NCI-H774 (cell line): ENCODE data around the gene NR4A1.

ENCODE experiments used
- DNase-seq: peaks from one replicate; lab custom pipeline; 2025; lab: John Stamatoyannopoulos, UW

Gene NR4A1

DNA sequence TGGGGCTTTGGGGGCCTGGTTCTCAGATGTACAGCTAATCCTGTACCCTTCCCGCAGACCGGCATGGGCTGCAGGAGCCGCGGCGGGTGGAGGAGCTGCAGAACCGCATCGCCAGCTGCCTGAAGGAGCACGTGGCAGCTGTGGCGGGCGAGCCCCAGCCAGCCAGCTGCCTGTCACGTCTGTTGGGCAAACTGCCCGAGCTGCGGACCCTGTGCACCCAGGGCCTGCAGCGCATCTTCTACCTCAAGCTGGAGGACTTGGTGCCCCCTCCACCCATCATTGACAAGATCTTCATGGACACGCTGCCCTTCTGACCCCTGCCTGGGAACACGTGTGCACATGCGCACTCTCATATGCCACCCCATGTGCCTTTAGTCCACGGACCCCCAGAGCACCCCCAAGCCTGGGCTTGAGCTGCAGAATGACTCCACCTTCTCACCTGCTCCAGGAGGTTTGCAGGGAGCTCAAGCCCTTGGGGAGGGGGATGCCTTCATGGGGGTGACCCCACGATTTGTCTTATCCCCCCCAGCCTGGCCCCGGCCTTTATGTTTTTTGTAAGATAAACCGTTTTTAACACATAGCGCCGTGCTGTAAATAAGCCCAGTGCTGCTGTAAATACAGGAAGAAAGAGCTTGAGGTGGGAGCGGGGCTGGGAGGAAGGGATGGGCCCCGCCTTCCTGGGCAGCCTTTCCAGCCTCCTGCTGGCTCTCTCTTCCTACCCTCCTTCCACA lies 7.6 kb downstream of the NR4A1 start:
- no peak for DNase-seq

DNA sequence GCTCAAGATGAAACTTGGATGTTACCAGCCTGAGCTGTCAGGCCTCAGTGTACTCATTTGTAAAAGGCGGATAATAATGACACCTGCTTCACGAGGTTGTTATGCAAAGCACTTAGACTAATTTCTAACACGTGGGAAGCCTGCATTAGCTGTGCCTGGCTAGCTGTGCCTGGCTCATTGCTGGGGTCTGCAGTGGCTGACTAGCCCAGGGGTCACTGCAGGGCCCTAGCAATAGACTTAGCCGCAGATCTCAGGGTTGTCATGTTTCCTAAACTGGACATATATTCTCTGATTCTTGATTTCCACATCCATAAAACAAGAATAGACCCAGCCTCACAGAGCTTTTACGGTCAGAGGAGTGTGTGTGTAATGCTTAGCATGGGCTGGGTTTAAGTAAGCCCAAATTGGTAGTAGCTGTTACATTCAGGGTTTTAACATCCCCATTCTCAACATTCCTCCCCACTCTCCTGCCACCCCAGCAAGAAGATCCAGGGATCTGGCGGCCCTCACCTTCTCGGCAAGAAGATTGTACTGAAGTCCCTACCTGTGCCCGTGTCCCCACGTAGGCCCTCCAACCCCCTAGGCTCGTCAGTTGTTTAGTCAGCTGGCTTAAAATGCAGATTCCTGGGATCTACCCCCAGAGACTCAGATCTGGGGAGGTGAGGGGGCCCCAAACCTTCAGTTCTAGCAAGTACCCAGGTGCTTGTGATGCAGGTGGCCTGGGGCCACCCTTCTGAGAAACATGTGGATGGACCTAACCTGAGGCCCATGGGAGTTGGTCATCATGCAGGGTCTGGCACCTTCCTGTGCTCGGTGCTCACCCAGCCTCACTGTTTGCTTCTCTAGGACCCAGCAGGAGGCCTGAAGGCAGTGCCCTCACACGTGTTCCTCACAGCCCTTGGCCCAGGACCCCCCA lies 8.6 kb downstream of the NR4A1 start:
- DNase-seq: no peak

DNA sequence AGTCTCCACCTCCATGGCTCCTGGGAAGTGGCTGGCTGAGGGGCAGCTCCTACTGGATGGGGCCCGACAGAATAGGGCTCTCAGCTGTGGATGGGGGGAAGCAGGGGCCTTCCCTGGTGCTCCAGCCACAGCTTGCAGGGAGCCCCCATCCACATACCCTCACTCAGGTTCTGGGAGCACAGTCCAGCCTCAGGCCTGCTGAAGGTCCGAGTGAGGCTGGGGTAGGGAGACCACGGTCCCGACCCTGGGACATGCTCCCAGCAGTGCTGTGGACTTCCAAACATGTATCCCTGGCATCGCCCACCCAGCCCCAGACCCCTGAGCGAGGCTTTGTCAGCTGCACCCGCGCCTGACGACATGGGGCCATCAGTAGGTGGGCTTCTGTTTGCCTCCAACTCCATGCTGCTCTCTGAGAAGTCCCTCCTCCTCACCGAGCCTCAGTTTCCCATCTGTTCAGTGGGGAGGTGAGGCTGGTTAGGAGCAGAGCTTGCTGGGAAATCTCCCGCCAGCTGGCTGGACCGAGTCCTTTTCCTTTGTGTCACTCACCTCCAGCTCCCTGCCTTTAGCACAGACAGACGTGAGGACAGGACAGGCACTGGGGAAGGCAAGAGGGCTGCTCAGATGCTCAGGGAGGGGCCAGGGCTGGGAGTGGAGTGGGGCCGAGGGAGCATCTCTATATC lies 9.4 kb downstream of the NR4A1 start:
- DNase-seq: no peak

DNA sequence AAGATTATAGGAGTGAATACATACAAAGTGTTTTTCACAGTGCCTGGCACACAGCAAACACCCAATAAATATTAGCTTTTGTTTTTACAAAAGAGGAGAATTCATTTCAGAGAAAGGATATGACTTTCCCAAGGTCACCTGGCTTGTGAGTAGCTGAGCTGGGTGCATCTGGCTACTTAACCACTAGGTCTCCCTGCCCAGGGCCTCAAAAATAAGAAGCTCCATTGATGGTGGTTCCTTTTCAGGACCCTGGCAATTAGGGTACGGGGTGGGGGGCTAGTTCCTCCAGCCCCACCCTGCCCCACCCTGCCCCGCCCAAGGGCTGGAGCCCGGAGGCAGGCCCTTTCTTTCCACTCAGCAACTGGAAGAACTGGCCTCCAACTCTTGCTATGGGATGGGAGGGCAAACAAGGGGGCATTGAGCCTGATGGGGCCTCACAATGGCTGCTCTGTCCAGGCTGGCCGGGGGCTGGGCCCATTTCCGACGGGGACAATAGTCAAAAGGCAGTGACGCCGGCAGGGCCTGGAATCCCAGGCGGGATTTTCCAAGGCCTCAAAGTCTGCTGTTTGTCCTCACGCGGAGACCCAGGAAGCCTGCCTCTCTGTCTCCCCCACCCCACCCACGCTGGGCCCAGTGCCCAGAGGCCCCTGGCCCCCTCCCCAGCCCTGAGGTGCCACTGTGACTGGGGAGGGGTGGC lies 10.4 kb downstream of the NR4A1 start:
- no peak for DNase-seq

DNA sequence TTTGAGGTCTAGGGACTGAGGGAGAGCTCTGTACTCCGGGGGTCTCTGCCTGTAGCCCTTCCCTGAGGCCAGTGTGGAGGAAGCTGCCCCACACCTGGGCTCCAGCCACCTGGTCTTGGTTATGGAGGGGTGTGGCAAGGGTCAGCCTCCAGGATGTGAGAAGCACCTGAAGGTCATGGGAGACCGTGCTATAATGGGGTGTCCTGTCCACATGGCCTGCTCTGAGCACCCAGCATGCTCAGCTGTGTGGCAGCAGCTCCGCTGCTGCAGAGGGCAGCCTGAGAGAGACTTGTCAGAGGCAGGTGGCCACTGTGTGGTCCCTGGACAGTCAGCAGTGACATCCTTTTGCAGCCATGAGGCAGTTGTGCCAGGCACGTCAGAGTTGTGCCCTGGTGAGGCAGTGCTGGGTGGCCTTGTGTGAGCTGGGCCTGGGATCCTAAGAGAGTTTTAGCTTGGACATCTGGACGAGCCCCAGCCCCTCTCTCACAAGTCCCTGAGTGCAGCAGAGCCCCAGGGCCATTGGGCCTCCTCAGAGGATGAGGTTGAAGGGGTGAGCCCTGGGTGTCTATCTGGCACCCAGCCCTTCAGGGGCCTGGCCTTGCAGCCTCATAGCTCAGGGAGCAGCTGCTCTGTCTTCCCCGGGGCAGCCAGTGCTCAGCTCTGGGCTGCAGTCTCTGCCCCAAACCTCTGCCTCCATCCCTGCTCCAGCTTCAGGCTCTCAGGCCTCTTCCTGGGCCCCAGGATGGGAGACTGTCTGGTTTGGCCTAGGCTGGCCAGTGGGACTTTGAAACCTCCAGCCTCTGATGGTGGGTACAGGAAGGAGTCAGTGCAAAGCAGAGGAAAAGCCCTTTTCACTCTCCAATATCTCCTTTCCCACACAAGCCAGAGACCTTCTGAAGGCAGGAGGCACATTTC lies 11.2 kb downstream of the NR4A1 start:
- no peak for DNase-seq

DNA sequence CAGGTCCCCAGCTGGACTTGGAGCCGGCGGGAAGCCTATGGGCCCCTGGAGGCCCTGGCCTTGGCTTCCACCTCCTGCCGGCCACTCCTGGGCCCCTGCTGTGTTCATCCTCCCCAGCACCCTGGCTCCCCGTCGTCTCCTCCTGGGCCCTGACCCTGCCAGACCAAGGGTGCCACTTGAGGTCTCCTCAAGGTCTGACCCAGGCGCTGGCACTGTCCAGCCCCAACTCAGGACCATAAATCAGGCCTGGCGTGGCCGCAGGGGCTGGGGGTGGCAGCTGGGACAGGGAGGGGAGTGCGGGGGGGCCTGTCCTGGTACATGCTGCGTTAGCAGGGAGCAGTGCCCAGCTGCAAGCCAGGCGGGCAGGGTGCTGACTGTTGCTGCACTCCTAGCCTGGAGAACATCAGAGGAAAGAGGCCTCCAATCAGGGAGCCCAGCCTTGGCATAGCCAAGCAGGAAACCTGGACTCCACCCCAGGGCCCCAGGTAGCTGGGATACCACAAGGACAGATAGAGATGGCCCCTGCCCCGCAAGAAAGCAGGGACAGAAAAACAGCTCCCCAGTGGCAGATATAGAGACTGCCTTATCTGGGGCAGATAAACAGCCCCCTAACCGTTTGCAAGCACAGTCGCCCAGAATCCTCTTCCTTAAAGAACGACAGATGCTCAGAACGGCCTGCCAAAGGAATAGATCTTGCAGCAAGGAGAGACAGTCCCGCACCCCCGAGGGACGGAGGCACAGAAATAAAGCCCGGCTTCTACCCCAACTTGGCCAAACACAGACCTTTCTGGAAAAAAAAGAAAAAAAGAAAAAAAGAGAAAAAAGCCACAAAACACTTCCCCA lies 12.1 kb downstream of the NR4A1 start:
- DNase-seq: no peak

DNA sequence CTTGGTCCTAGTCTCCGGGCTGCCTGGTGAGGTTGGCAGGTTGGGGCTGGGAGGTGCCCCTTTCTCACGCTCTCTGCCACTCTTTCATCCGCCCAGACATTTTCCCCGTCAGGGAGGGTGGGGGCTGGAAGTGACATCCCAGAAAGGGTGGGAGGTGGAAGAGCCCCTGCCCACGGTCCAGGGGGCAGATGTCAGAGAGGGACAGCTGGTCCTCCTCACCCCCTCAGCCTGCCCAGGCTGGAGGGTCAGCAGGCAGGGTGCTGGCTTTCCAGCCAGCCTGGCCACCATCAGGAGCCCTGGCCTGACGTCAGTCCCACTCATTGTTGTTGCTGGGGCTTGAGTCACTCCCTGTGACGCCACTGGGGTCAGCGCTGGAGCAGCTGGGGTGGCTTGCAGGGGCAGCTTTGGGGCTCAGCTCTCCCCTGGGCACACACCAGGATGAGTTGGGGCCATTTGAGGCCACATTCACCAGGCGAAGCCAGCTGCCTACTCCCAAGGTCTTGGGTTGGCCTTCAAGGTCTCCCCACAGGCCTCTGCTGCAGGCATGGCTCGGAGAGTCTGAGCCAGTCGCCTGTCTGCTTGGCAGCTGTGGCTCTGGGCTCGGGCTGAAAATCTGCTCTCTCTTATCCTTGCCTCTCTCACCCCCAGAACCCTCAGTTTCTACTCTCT lies 12.9 kb downstream of the NR4A1 start:
- DNase-seq: no peak

DNA sequence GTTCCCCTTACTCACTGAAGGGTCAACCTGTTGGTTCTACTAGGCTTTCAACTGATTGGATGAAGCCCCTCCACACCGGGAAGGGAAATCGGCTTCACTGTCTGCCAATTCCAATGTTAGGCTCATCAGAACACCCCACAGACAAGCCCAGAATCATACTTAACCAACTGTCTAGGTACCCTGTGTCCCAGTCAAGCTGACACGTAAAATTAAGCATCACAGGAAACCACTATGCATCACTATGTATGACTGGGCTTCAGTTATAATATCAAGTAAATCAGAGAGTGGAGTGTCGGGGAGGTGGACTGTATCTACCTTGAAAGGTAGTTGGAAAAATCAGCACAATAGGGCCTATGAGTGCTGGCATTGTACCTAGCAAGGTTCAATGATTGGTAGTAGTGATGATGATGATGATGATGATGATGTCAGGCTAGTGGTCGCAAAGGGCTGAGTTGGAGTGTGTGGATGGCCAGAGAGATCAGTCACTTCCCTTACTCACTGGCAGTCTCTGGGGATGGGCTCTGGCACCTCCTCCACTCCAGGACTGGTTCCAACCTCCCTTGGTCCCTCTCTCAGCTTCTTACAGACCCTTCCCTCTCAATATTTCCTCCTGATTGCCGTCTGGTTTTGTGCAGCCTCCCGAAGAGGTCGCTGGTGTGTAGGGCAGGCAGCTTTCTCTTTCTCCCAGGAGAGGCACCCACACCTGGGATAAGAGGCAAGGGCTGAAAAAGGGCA lies 15.3 kb downstream of the NR4A1 start:
- DNase-seq: no peak

DNA sequence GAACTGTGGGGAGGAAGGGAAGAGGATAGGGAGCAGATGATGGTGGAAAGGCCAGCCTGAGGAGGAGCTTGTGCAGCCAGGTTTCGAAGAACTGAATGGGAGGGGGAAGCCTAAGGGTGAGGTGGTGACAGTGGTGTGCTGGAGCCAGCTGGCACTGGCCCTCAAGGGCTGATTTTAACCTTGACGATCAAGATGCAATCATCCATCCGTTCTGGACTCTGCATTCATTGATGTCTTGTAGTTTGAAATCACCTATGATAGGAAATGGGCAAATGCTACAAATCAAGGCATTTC lies 15.8 kb downstream of the NR4A1 start:
- DNase-seq: no peak

DNA sequence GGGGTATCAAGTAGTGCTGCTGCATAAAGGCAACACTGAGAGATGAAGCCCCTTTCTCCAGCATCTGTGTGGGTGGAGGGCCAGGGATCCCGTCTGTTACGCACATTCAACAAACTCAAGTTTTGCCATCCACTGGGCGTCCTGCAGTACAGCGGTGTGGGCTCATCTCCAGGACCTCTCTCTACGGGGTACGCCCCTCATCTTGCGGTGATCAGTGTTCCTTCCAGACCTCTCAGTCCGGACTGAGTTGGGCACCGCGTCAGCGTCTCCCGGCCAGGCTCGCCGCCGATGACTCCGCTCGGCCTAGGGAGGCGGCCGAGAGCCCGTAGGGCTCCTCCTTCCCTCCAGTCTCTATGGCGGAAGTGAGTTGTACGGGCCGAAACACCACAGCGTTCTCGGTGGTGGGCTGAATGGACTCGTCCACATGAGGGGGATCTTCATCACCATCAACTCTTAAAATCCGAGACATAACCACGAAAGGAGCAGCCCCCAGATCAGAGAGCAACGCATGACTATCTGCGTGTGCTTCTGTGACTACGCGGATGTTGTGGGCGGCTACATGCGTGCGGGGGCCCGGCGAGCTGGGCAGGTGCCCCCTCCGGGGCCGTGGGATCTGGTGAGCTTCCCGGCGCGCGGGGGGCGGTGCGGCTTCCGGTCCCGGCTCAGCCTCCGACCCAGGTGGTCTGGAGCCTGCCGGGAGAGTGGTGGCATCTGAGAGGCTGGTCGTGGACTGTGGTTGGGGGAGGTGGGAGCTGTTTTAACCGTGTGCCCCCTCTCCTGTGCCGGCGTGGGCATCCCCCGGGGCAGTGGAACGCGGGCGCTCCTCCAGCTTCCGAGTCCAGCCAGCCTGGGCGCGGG lies 18.3 kb downstream of the NR4A1 start, which contains the start of gene ATG101:
Gene ATG101, plus strand, starts transcription at position 652 of the 858 bp plus-strand sequence. CDS start 3,673 bp downstream, outside the sequence.
- DNase-seq: peak; percentile 96

DNA sequence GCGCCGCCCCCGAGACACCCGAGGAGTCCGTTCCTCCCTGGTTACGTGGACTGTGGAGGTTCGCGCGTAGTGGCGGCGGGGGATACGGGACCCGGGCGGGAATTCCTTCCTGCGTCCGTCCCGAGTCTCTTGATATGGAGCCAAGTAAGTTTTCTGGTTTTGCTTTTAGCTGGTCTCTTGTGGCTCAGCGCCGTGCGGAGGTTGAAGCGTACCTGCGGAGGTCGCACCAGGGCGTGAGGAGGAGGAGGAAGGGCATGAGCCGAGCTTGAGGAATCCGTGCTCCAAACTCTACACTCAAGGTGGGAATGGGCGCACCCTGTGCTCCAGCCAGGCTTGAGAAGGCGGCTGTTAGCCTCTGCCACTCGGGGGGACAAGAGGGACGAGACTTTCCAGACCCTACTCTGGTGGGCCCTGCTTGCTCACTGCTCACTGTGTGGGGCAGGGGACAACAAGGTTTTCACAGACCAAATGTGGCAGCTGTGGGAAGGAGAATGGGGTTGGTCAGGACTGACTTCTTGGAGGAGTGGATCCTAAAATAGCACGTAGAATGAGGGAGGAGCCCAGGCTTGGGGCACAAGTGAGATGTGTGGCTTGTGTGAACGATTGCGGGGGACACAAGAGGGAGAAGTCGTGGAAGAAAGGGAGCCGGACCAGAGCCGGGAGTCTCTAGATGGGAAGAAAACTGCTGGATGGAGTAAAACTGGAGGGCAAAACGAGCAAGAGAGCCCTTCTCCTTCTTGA lies 19.1 kb downstream of the NR4A1 start:
- DNase-seq: no peak

DNA sequence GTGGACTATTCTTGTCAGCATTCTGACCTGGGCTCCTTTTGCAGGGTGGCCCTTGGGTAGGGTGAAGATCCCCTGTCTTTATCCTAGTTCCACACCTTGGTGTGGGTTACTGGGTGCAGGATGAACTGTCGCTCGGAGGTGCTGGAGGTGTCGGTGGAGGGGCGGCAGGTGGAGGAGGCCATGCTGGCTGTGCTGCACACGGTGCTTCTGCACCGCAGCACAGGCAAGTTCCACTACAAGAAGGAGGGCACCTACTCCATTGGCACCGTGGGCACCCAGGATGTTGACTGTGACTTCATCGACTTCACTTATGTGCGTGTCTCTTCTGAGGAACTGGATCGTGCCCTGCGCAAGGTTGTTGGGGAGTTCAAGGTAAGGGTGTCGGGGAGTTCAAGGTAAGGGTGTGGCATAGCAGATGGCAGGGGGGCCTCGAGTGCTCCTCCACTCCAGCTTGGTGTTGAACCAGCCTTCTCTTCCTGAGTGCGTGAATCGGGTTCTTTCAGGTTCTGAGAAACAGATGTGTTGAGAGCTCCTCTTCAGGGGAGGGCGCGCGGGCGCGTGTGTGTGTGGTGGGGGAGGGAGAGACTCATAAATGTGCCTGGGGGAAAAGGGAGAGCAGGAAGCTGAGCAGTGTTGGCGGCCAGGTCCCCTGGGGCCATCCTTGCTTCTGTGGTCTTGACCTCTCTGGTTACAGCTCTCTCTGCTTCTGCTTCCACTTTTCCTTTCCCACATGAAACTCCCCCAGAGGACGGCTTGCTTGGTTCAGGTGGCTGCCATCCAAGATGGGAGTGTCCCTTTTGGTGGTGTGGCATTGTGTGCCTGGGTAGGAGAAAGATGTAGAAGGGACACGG lies 22.5 kb downstream of the NR4A1 start:
- DNase-seq: no peak

DNA sequence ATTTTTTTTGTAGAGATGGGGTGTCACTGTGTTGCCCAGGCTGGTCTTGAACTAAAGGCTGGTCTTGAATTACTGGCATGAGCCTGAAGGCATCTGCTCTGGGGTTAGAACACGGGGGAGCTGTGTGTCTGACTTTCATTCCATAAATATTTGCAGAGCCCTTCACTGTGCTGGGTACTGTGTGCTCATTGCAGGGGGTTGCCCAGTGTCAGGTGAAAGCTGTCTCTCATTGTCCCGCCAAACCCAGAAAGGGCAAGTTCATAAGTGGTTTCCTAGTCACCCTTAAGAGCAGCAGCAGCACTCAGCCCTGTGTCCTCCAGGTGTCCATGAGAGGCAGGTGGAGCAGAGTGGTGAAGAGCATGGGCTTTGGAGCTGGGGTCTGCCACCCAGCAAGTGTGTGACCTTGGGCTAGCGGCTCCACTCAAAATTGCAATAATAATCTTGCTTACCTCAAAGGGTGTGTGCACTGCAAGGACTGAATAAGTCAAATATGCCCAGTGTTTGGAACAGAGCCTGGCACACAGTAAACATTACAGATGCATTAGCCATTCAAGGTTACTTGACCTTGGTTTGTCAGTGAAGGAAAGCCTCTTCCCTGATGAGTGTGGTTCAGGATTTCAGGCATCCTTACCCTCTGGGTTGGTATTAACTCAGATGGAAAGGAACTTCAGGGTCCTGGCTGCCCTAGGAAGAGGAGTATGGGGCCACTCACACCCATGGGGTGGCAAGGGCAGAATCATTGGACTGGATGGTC lies 23.9 kb downstream of the NR4A1 start:
- DNase-seq: peak; percentile 59

DNA sequence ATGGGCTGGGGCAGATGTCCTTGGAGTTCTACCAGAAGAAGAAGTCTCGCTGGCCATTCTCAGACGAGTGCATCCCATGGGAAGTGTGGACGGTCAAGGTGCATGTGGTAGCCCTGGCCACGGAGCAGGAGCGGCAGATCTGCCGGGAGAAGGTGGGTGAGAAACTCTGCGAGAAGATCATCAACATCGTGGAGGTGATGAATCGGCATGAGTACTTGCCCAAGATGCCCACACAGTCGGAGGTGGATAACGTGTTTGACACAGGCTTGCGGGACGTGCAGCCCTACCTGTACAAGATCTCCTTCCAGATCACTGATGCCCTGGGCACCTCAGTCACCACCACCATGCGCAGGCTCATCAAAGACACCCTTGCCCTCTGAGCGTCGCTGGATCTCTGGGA lies 25.6 kb downstream of the NR4A1 start:
- no peak for DNase-seq

DNA sequence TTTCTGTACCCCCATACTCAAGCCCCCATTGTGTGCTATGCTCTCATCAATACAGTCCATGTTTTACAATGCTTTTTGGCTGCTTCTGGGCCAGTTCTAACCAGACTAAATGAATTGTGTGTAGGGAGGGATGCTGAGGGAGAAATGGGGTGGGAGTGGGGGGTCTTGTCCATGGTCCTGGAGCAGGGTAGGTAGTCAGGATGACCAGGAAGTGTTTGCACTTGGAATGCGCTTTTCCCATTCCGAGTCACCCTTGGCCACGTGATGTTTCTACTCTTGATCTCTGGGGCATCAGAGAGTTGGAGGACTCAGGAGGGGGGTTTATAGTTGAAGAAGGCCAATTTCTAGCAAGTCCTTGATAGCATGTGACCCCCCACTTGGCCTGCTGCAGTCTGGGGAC lies 27.0 kb downstream of the NR4A1 start:
- no peak for DNase-seq
